ENCODE measurements around the gene VAV2. TPM values are rescaled to one million over a fixed set of nuclear protein-coding genes. Genes with fewer than 3 reads are reported as not detected.

Gene VAV2
- total and polyA plus RNA-seq, 11 donors = 3.3 to 9.9 (median 5.3) TPM

DNA sequence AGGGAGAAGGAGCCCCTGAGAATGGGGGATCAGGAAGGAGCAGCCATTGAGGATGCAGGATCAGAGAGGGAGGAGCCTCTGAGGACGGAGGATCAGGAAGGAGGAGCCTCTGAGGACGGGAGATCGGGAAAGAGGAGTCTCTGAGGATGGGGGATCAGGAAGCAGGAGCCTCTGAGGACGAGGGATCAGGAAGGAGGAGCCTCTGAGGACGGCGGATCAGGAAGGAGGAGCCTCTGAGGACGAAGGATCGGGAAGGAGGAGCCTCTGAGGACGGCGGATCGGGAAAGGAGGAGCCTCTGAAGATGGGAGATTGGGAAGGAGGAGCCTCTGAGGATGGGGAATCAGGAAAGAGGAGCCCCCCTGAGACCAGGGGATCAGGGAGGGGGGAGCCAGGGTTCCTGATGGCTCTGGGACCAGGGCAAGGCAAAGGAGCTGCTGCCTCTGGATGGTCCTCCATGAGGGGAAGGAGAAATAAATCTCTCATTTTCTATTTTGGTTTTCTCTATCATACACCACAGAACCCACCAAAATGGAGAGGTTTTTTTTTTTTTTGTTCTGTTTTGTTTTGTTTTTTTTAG lies 231.3 kb downstream of the VAV2 start:
- no peak for ATAC-seq

DNA sequence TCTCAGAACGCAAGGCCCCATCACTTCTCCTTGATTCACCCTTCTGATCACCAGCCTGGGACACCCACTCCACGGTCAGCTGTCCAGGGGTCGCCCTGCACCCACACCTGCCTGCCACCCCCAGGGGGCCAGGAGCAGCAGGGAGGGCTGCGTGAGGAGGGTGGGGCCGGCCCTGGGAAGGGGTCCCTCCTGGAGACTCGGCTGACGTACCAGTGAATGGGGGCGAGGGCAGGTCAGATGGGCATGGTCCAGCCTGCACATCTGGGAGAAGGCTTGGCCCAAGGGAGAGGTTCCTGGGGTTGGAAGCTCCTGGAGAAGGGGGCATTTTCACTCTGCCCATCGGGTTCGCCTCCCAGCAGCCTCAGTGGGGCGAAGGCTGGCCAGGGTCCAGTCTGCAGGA lies 232.2 kb downstream of the VAV2 start:
- TF ChIP-seq, protein P1, sequence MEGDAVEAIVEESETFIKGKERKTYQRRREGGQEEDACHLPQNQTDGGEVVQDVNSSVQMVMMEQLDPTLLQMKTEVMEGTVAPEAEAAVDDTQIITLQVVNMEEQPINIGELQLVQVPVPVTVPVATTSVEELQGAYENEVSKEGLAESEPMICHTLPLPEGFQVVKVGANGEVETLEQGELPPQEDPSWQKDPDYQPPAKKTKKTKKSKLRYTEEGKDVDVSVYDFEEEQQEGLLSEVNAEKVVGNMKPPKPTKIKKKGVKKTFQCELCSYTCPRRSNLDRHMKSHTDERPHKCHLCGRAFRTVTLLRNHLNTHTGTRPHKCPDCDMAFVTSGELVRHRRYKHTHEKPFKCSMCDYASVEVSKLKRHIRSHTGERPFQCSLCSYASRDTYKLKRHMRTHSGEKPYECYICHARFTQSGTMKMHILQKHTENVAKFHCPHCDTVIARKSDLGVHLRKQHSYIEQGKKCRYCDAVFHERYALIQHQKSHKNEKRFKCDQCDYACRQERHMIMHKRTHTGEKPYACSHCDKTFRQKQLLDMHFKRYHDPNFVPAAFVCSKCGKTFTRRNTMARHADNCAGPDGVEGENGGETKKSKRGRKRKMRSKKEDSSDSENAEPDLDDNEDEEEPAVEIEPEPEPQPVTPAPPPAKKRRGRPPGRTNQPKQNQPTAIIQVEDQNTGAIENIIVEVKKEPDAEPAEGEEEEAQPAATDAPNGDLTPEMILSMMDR (IDR thresholded peaks at IDR 0.05) = no peak
- no peak for TF ChIP-seq POLR2A (IDR thresholded peaks at IDR 0.05)
- ATAC-seq = peak in 2 of 4 donors; percentile 4 to 7
- intact Hi-C loops (cut with DNase I) = no loop called here

More for the DNA sequence above, 231.3 kb downstream of the VAV2 start:
- Histone ChIP-seq H3K4me3 (no peak overlapping the region), H3K27me3 (peaks cover 0 to 7% (median 0%) of the 10 kb centered on the region in 9 donors), H3K4me1 (no peaks in the 10 kb centered on the region), H3K27ac (no peak overlapping the region), H3K36me3 (peaks cover 0 to 18% (median 7%) of the 10 kb centered on the region in 9 donors), H3K9me3 (peaks cover 0 to 12% (median 0%) of the 10 kb centered on the region in 12 donors)
- intact Hi-C loops (cut with DNase I) = no loop called here
- TF ChIP-seq, protein P1 (IDR thresholded peaks at IDR 0.05) = no peak
- TF ChIP-seq POLR2A (IDR thresholded peaks at IDR 0.05) = no peak
- no peak for DNase-seq
- WGBS, 4 donors = 72 to 90% methylated on average over 10 to 11 of the region's 11 CpGs; no CpG with 5 or more reads in 2 of the 4 donors

DNA sequence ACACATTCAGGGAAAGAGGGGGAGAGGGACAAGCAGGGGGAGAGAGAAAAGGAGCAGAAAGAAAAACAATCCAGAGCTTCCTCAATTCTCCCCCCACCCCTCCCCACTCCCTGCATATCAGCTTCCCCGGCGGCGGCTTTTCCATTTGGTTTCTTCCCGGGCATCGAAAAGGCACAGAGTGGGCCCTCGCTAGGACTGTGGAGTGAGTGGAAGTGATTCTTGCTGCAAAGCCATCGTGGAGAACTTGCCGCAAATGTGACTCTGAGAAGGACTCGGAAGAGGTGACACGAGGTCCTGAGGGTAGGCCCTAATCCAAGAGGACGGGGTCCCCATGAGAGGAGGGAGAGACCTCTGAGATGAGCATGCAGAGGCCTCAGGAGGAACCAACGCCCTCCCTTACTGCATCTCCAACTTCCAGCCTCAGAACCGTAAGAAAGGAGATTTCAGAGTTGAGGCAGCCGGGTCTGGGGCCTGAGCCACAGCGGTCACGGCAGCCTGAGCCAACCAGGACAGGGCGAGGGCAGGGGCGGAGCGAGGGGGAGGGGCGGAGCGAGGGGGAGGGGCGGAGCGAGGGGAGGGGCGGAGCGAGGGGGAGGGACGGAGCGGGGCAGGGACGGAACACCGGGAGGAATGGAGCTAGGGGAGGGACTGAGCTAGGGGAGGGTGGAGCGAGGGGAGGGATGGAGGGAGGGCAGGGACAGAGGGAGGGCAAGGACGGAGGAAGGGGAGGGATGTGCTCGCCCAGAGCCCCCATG lies 232.8 kb downstream of the VAV2 start:
- intact Hi-C loops (cut with DNase I) = no loop called here
- Histone ChIP-seq H3K36me3 (peaks cover 0 to 12% (median 4%) of the 10 kb centered on the region in 9 donors), H3K4me3 (no peak overlapping the region), H3K27ac (no peak overlapping the region), H3K4me1 (peaks cover 0 to 6% (median 0%) of the 10 kb centered on the region in 12 donors), H3K27me3 (peaks cover 0 to 19% (median 0%) of the 10 kb centered on the region in 9 donors), H3K9me3 (peaks cover 0 to 2% (median 0%) of the 10 kb centered on the region in 12 donors)
- 53 to 86% (median 78%) methylated on average over 31 to 32 of the region's 32 CpGs for WGBS, 4 donors
- ATAC-seq (peak; percentile 24 to 89 (median 84)), DNase-seq (peak in 3 of 5 donors; percentile 48 to 66 (median 56))
- TF ChIP-seq, protein P1 (IDR thresholded peaks at IDR 0.05) = no peak
- no peak for TF ChIP-seq POLR2A (IDR thresholded peaks at IDR 0.05)

More for the DNA sequence above, 232.2 kb downstream of the VAV2 start:
- Histone ChIP-seq H3K27ac (no peak overlapping the region), H3K36me3 (peaks cover 0 to 12% (median 4%) of the 10 kb centered on the region in 9 donors), H3K4me3 (no peak overlapping the region), H3K27me3 (peaks cover 0 to 13% (median 0%) of the 10 kb centered on the region in 9 donors), H3K4me1 (peaks cover 0 to 3% (median 0%) of the 10 kb centered on the region in 12 donors), H3K9me3 (peaks cover 0 to 8% (median 0%) of the 10 kb centered on the region in 12 donors)
- peak in 1 of 5 donors; percentile 20 for DNase-seq
- 84 to 99% (median 93%) methylated on average over 3 to 11 of the region's 11 CpGs for WGBS, 4 donors

DNA sequence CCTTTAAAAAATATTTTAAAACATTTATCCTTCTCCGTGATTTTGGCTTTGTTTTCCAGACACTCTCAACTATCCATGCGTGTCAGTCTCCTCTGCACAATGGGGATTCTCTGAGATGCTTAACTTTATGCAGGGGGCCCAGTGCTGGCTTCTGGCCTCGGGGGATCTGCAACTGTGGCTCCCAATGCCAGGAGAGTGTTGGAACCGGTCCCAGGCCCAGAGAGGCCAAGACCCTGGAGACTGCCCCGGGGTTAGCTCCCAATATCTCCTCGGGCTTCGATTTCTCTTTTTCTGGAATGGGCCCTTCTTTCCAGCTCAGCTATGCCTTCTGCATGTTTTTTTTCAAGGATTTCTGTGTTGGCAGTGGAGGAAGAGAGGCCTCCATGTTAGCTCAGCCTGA lies 233.9 kb downstream of the VAV2 start:
- no peak for TF ChIP-seq POLR2A (IDR thresholded peaks at IDR 0.05)
- TF ChIP-seq, protein P1 (IDR thresholded peaks at IDR 0.05) = no peak
- no peak for ATAC-seq
- no peaks in the 10 kb centered on the region for H3K9me3 ChIP-seq
- H3K27ac ChIP-seq = no peak overlapping the region
- 82 to 84% (median 82%) methylated on average over 7 of the region's 7 CpGs for WGBS, 4 donors
- DNase-seq = peak in 1 of 5 donors; percentile 17
- H3K27me3 ChIP-seq = peaks cover 0 to 28% (median 0%) of the 10 kb centered on the region in 9 donors
- no peak overlapping the region for H3K4me3 ChIP-seq
- intact Hi-C loops (cut with DNase I) = no loop called here
- peaks cover 0 to 2% (median 0%) of the 10 kb centered on the region in 9 donors for H3K36me3 ChIP-seq
- peaks cover 0 to 6% (median 0%) of the 10 kb centered on the region in 12 donors for H3K4me1 ChIP-seq

Data from heart left ventricle (tissue), 16 donors.